ENCODE results near the gene KRT2. TPM values are rescaled to one million over a fixed set of nuclear protein-coding genes. Genes with fewer than 3 reads are reported as not detected.

KRT2 gene
- total RNA-seq, 2 donors from 2014 or later, result 1.4 TPM; not detected in 1

GRCh38 chr12:52681526-52682380 lies 29.7 kb upstream of the KRT2 start:
- Histone ChIP-seq H3K27ac (no peak overlapping the region), H3K27me3 (replicated peaks; ENCODE audit: insufficient read depth) (no peaks in the 10 kb centered on the region), H3K9me3 (no peaks in the 10 kb centered on the region), H3K4me1 (ENCODE audit: control insufficient read depth in 1 of 2, low read depth in 2 of 2) (no peaks in the 10 kb centered on the region), H3K36me3 (no peaks in the 10 kb centered on the region), H3K4me3 (no peak overlapping the region)
- no peak for TF ChIP-seq CTCF (IDR thresholded peaks at IDR 0.05)
- DNase-seq (ENCODE audit: low spot score) (no peak), ATAC-seq (ENCODE audit: insufficient number of reproducible peaks, low FRiP score, low read depth) (no peak)

GRCh38 chr12:52680363-52680762 lies 28.4 kb upstream of the KRT2 start, which contains the start of gene KRT1:
TSS of gene KRT1 (minus strand) at chr12:52680407. CDS start at chr12:52680348, 59 bp downstream.
- Histone ChIP-seq H3K36me3 (no peaks in the 10 kb centered on the region), H3K4me1 (ENCODE audit: control insufficient read depth in 1 of 2, low read depth in 2 of 2) (no peaks in the 10 kb centered on the region), H3K4me3 (no peak within 1 kb of the TSS), H3K9me3 (no peaks in the 10 kb centered on the region), H3K27me3 (replicated peaks; ENCODE audit: insufficient read depth) (no peaks in the 10 kb centered on the region), H3K27ac (no peak within 1 kb of the TSS)
- TF ChIP-seq CTCF (IDR thresholded peaks at IDR 0.05), result no peak
- no peak for DNase-seq (ENCODE audit: low spot score)
- ATAC-seq (ENCODE audit: insufficient number of reproducible peaks, low FRiP score, low read depth), result no peak

- H3K4me1 ChIP-seq (ENCODE audit: control insufficient read depth in 1 of 2, low read depth in 2 of 2), result no peaks in the 10 kb centered on the region
- TF ChIP-seq CTCF (IDR thresholded peaks at IDR 0.05), result no peak
- no peak overlapping the region for H3K27ac ChIP-seq
- DNase-seq (ENCODE audit: low spot score) (no peak), ATAC-seq (ENCODE audit: insufficient number of reproducible peaks, low FRiP score, low read depth) (no peak)
- no peak overlapping the region for H3K4me3 ChIP-seq
- H3K9me3 ChIP-seq, result no peaks in the 10 kb centered on the region
- H3K36me3 ChIP-seq, result no peaks in the 10 kb centered on the region
- no peaks in the 10 kb centered on the region for H3K27me3 ChIP-seq (replicated peaks; ENCODE audit: insufficient read depth)
Measured at GRCh38 chr12:52679875-52680274, 27.9 kb upstream of the KRT2 start.

GRCh38 chr12:52677671-52678070 lies 25.7 kb upstream of the KRT2 start:
- Histone ChIP-seq H3K27ac (no peak overlapping the region), H3K4me1 (ENCODE audit: control insufficient read depth in 1 of 2, low read depth in 2 of 2) (no peaks in the 10 kb centered on the region), H3K27me3 (replicated peaks; ENCODE audit: insufficient read depth) (no peaks in the 10 kb centered on the region), H3K36me3 (no peaks in the 10 kb centered on the region), H3K4me3 (no peak overlapping the region), H3K9me3 (no peaks in the 10 kb centered on the region)
- no peak for TF ChIP-seq CTCF (IDR thresholded peaks at IDR 0.05)
- ATAC-seq (ENCODE audit: insufficient number of reproducible peaks, low FRiP score, low read depth) (no peak), DNase-seq (ENCODE audit: low spot score) (no peak)

- H3K27ac ChIP-seq, result no peak overlapping the region
- H3K27me3 ChIP-seq (replicated peaks; ENCODE audit: insufficient read depth), result no peaks in the 10 kb centered on the region
- DNase-seq (ENCODE audit: low spot score), result no peak
- H3K4me3 ChIP-seq, result no peak overlapping the region
- H3K36me3 ChIP-seq, result no peaks in the 10 kb centered on the region
- no peak for TF ChIP-seq CTCF (IDR thresholded peaks at IDR 0.05)
- no peak for ATAC-seq (ENCODE audit: insufficient number of reproducible peaks, low FRiP score, low read depth)
- H3K4me1 ChIP-seq (ENCODE audit: control insufficient read depth in 1 of 2, low read depth in 2 of 2), result no peaks in the 10 kb centered on the region
- no peaks in the 10 kb centered on the region for H3K9me3 ChIP-seq
Measured at GRCh38 chr12:52677126-52677525, 25.1 kb upstream of the KRT2 start.

All from thoracic aorta (tissue), 2 donors.